Measurements from ENCODE around the gene PDZK1.

PDZK1 gene

GRCh38 chr1:145717833-145718232, 10.7 kb upstream of the PDZK1 start:
- TF ChIP-seq GATA3 (IDR thresholded peaks at IDR 0.05; ENCODE audit: low read depth, low read length) (no peak), GATA2 (IDR thresholded peaks at IDR 0.05; ENCODE audit: low read depth, low read length) (no peak)

GRCh38 chr1:145716641-145717345, 9.6 kb upstream of the PDZK1 start:
- no peak for TF ChIP-seq GATA3 (IDR thresholded peaks at IDR 0.05; ENCODE audit: low read depth, low read length)
- no peak for TF ChIP-seq GATA2 (IDR thresholded peaks at IDR 0.05; ENCODE audit: low read depth, low read length)

GRCh38 chr1:145714524-145715111, 7.5 kb upstream of the PDZK1 start:
- TF ChIP-seq GATA3 (IDR thresholded peaks at IDR 0.05; ENCODE audit: low read depth, low read length) (no peak), GATA2 (IDR thresholded peaks at IDR 0.05; ENCODE audit: low read depth, low read length) (no peak)

GRCh38 chr1:145711213-145711651, 4.1 kb upstream of the PDZK1 start:
- TF ChIP-seq GATA3 (IDR thresholded peaks at IDR 0.05; ENCODE audit: low read depth, low read length) (no peak), GATA2 (IDR thresholded peaks at IDR 0.05; ENCODE audit: low read depth, low read length) (no peak)

GRCh38 chr1:145710291-145711027, 3.3 kb upstream of the PDZK1 start:
- no peak for TF ChIP-seq GATA2 (IDR thresholded peaks at IDR 0.05; ENCODE audit: low read depth, low read length)
- no peak for TF ChIP-seq GATA3 (IDR thresholded peaks at IDR 0.05; ENCODE audit: low read depth, low read length)

GRCh38 chr1:145708063-145708462, 895 bp upstream of the PDZK1 start:
- no peak for TF ChIP-seq GATA3 (IDR thresholded peaks at IDR 0.05; ENCODE audit: low read depth, low read length)
- peak; percentile 88 for TF ChIP-seq GATA2 (IDR thresholded peaks at IDR 0.05; ENCODE audit: low read depth, low read length)

- no peak for TF ChIP-seq GATA3 (IDR thresholded peaks at IDR 0.05; ENCODE audit: low read depth, low read length)
- no peak for TF ChIP-seq GATA2 (IDR thresholded peaks at IDR 0.05; ENCODE audit: low read depth, low read length)
These were observed 993 bp downstream of the PDZK1 start for GRCh38 chr1:145706086-145706664.

GRCh38 chr1:145705622-145706021, 1.5 kb downstream of the PDZK1 start:
- TF ChIP-seq GATA3 (IDR thresholded peaks at IDR 0.05; ENCODE audit: low read depth, low read length) (no peak), GATA2 (IDR thresholded peaks at IDR 0.05; ENCODE audit: low read depth, low read length) (no peak)

- TF ChIP-seq GATA3 (IDR thresholded peaks at IDR 0.05; ENCODE audit: low read depth, low read length) (no peak), GATA2 (IDR thresholded peaks at IDR 0.05; ENCODE audit: low read depth, low read length) (no peak)
These were observed 4.3 kb downstream of the PDZK1 start for GRCh38 chr1:145702826-145703225.

GRCh38 chr1:145702052-145702451, 5.1 kb downstream of the PDZK1 start:
- TF ChIP-seq GATA3 (IDR thresholded peaks at IDR 0.05; ENCODE audit: low read depth, low read length) (no peak), GATA2 (IDR thresholded peaks at IDR 0.05; ENCODE audit: low read depth, low read length) (no peak)

- TF ChIP-seq GATA2 (IDR thresholded peaks at IDR 0.05; ENCODE audit: low read depth, low read length), result no peak
- TF ChIP-seq GATA3 (IDR thresholded peaks at IDR 0.05; ENCODE audit: low read depth, low read length), result no peak
These were observed 5.8 kb downstream of the PDZK1 start for GRCh38 chr1:145701306-145701862.

GRCh38 chr1:145696630-145696960, 10.6 kb downstream of the PDZK1 start:
- TF ChIP-seq GATA2 (IDR thresholded peaks at IDR 0.05; ENCODE audit: low read depth, low read length), result no peak
- no peak for TF ChIP-seq GATA3 (IDR thresholded peaks at IDR 0.05; ENCODE audit: low read depth, low read length)

- TF ChIP-seq GATA3 (IDR thresholded peaks at IDR 0.05; ENCODE audit: low read depth, low read length) (no peak), GATA2 (IDR thresholded peaks at IDR 0.05; ENCODE audit: low read depth, low read length) (no peak)
These were observed 11.1 kb downstream of the PDZK1 start for GRCh38 chr1:145695821-145696629.
